B cell (primary cell): Measurements from ENCODE around the gene SLIT3.

Source experiments
- CTCF ChIP-seq: fragments of 200-600 bp; IDR thresholded peaks from one replicate; pipeline ENCODE4 v1.8.0; 2022; ENCODE audit warnings: antibody characterized with exemption, mild to moderate bottlenecking
- EZH2 ChIP-seq: IDR thresholded peaks from 2 replicates; pipeline ENCODE4 v1.6.1; 2012; ENCODE audit warnings: borderline replicate concordance, low read depth, mild to moderate bottlenecking, moderate library complexity, low read length; ENCODE audit not compliant: insufficient read depth, poor library complexity, severe bottlenecking

DNA sequence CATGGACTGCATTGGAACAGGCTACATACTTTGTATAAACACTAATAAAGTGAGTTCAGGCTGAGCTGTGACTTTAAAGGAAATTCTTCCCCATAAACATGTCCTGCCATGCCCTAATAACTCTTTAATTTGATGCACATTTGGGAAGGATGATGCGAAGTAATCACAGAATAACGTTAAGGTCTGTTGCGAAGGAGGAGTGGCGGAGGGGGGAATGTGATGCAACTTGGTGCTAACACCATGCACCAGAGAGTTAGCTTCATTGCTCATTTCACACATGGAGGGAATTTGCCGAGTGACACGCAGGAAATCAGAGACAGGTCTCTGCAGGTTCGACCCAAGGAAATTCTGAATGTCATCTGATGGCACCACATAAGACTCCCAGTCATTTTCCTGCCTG, 32.9 kb downstream of the SLIT3 start:
- TF ChIP-seq CTCF (no peak), EZH2 (no peak)
